Measurements from ENCODE around the gene RALGAPA2.

DNA sequence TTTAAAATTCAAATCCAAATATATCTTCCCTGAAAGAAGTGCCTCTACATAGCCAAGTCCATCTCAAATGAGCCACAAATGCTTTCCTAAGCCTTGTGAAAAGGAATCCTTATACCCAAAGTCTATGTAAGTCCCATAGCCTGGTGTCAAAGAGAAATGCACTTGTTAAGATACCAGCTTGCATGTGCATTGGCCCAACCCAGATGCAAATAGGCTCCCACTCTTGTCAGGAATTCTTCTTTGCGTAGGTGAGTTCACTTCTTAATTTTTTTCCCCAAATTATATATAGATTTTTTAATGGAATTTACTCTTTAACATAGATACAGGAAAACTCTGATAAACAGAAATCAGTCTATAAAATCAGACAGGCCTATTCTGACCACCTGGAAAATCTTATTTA is 105.6 kb downstream of the RALGAPA2 start:
- TF ChIP-seq, protein P1, sequence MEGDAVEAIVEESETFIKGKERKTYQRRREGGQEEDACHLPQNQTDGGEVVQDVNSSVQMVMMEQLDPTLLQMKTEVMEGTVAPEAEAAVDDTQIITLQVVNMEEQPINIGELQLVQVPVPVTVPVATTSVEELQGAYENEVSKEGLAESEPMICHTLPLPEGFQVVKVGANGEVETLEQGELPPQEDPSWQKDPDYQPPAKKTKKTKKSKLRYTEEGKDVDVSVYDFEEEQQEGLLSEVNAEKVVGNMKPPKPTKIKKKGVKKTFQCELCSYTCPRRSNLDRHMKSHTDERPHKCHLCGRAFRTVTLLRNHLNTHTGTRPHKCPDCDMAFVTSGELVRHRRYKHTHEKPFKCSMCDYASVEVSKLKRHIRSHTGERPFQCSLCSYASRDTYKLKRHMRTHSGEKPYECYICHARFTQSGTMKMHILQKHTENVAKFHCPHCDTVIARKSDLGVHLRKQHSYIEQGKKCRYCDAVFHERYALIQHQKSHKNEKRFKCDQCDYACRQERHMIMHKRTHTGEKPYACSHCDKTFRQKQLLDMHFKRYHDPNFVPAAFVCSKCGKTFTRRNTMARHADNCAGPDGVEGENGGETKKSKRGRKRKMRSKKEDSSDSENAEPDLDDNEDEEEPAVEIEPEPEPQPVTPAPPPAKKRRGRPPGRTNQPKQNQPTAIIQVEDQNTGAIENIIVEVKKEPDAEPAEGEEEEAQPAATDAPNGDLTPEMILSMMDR (CRISPR knock-in tag; IDR thresholded peaks at IDR 0.05), result no peak
- TF ChIP-seq RELA (CRISPR knock-in tag; IDR thresholded peaks at IDR 0.05) (no peak), ZBTB7A (CRISPR knock-in tag; IDR thresholded peaks at IDR 0.05) (no peak), SMARCE1 (IDR thresholded peaks at IDR 0.05; ENCODE audit: borderline replicate concordance) (no peak), ZMYM4 (CRISPR knock-in tag; IDR thresholded peaks at IDR 0.05) (no peak)

All from HepG2 (cell line).